GM18520 (cell line): ENCODE results near the gene ATP5F1E.
A peak's percentile ranks its signal among the peaks of the same experiment; 100 is the strongest.

Source experiments
- ATAC-seq: cut with Tn5 transposase; IDR thresholded peaks from one replicate; pipeline ENCODE4 v1.9.1; 2021; ENCODE audit not compliant: unreplicated experiment

ATP5F1E gene

DNA sequence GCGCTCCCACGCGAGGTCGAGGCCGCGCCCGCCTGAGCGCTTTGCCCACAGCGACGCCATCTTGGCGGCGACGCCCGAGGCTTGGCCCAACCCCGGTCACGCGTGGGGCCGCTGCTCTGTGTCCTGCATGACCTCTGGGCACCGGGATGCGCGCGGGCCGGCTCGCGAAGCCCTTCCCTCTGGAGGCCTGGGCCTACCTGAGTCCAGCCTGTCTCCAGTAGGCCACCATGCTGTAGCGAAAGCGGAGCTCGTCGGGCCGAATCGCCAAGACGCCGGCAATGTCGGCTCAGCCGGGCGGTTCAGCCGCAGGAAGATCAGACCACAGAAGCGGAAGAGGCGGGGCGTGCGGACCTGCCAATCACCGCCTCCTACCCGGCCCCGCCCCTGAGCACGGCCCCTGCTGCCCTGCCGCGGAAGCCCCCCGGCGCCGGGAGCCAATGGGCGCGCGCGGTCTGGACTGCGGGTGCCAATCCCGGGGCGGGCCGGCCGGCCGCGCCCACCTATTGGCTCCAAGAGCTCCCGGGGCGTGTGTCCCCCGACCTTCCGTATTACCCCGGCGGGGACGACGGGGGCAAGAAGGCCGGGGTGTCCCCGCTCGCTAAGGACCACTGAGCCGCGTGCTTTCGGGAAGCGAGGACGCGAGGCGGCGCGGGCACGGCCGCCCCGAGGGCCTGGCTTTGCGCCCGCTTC, at the start of gene ATP5F1E:
TSS of gene ATP5F1E (minus strand) at position 313 of the 690 bp plus-strand sequence. CDS start at position 229, 84 bp downstream.
- peak; percentile 91 for ATAC-seq

DNA sequence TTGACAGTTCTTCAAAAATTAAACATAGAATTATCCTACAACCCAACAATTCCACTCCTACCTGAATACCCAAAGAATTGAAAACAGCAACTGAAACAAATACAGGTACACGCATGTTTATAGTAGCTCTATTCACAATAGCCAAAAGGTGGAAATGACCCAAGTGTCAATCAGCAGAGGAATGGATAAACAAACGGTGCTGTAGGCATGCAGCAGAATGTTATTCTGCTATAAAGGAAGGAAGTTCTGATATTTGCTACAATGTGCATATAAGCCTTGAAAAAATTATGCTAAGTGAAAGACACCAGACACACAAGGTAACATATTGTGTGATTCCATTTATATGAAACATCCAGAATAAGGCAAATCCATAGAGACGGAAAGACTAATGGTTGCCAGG, 48.9 kb upstream of the ATP5F1E start:
- no peak for ATAC-seq

DNA sequence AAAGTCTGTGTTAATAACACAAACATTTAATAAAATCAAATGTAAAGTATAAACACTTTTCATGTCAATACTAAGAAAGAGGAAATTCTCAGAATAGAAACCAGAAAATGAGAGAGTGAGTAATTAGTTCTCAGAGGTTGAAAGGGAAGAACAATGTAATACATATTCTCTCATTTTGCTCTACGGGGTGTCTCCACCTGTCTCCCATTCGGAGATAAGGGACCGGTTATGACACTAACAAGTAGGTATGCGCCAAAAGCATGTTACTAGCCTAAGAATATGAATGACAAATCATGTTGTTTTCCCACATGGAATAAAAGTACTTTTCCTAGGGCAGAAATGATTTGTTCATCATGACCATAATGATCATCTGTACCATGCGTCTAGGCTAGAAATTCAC, 46.1 kb upstream of the ATP5F1E start:
- ATAC-seq = no peak

DNA sequence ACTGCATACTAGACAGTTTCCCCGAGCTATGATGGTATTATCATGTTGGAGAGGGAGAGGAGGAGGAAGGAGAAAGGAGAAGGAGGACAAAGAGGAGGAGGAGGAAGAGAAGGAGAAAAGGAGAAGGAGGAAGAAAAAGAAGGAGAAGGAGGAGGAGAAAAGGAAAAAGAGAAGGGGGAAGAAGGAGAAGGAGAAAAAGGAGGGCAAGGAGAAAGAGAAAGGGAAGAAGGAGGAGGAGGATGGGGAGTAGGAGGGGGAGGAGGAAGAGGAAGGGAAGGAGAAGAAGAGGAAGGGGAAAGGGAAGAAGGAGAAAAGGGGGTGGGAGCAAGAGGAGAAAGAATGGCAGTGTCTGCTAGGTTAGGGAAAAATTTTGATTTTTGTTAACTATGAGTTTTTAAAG, 45.6 kb upstream of the ATP5F1E start:
- no peak for ATAC-seq

DNA sequence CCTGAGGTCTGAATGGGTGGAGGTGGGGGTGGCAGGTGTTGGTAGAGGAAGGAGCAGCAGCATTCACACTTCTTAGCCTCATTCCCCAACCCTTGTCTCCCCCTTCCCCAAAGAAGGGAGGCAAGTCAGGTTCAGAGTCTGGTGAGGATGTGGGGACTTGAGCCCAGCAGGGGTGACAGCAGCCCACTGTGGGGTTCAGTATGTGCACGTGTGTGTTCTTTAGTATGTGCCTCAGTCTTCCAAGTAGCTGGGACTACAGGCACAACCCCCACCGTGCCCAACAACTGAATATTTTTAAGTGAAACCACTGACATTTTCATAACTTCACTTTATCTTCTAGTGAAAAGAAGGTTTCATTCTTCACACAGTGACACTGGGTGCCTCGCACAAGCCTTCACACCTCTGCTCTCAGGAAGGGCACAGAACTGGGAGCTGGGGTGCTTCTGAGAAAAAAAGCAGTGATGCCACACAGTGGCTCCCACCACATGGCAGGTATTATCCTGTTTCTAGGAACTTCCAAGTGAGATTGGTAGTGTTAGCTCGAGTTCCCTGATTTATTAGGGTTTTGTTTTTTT, 43.9 kb upstream of the ATP5F1E start:
- no peak for ATAC-seq

DNA sequence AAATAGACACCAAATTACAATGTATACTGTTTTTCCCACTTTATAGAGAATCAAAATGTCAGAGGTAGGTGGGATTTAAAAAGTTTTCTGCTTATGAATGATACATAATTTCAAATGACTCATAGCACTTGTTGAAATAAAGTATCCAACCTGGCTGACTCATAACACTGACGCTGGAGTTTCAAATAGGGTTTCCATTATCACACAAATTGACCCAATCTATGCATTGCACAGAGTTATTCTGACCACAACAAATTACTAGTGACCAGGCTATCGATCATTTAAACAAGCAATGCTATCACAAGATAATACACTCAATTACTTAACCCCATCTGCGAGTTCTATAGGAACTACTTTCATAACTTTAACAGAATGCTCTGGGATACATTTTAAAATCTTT, 42.3 kb upstream of the ATP5F1E start:
- ATAC-seq = no peak

DNA sequence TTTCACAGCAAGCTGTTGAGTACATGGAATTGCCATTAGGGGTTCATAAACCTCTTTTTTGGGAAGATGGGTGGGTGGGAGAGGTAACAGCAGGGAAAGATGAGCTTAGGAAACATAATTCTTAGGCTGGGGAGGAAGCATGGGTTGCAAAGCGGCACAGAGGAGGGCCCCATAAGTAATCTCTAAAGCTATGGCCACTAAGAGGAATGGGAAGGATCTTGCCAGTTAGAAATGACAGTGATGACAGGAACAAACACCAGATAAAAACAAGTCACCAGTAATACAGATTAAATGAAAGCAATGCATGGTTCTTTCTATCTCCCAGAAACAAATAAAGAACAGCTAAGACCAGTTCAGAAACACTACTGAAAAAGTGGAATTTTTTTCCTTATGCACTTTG, 41.4 kb upstream of the ATP5F1E start:
- no peak for ATAC-seq

DNA sequence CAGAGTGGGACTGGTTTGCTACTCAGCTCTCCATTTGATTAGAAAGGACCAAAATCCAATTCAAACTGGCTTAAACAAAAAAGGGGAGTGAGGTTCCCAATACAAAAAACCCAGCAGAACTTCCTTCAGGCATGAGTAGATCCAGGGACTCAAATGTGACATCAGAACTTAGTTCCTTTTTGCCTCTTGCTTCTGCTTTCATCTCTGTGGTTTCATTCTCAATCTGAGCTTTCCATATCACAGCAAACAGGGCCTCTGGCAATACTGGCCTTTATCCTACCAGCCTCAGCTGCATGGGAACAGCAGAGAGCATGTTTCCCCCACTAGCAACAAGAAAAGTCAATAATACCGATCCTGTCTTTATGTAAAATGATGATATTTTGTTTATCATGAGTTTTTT, 39.1 kb upstream of the ATP5F1E start:
- ATAC-seq = no peak

DNA sequence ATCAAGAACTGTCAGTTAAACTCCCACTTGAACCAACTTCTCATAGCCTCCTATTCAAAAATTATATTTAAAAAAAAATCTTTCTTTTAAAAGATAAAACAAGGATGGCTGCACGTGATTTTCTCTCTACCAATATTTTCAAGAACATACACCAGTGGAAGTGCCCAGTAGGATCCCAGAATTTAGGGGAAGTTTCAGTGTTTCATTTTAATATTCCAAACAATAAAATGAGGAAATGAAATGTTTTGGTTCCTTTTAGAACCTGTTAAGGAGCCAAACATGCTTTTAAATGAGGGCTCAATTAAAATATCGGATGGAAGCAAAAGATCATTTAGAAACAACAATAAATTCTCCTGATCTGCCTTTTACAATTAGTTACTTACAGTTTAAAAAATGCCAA, 36.9 kb upstream of the ATP5F1E start:
- ATAC-seq = no peak

DNA sequence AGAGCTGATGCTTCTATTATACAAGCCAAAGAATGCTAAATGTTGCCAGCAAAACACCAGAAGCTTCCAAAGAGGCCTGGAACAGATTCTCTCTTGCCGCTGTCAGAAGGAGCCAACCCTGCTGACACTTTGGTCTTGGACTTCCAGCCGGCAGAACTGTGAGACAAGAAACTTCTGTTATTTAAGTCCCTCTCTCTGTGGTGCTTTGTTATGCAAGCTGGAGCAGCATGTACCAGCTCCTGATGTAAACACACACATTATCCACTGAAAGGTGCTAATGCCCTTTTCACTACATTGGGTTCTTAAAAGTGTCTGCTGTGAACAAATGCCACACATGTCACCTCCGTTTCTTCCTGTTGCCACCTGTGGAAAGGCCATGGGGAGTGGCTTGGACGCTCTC, 36.4 kb upstream of the ATP5F1E start:
- no peak for ATAC-seq

DNA sequence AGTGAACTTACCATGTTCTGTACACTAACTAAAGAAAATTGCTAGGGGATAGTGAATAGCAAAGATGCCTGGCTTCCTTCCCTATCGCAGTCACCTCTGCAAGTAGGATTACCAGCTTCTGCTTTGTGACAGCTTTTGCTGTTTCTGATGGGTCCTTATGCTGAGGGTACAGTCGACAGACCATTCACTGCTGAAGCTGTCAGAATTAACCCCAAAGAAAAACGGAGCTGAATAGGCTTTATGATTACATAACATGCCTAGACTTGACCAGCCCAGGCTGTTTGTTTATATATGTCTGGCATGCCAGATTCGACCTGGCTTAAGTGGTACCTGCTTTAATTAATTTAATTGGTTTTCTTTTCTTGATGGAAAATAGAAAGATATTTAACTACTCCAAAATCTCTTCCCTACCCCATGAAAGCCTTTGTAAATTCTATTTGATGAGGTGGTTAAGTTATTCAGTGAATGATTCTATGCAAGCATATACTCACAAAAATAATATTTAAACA, 32.1 kb upstream of the ATP5F1E start:
- no peak for ATAC-seq

DNA sequence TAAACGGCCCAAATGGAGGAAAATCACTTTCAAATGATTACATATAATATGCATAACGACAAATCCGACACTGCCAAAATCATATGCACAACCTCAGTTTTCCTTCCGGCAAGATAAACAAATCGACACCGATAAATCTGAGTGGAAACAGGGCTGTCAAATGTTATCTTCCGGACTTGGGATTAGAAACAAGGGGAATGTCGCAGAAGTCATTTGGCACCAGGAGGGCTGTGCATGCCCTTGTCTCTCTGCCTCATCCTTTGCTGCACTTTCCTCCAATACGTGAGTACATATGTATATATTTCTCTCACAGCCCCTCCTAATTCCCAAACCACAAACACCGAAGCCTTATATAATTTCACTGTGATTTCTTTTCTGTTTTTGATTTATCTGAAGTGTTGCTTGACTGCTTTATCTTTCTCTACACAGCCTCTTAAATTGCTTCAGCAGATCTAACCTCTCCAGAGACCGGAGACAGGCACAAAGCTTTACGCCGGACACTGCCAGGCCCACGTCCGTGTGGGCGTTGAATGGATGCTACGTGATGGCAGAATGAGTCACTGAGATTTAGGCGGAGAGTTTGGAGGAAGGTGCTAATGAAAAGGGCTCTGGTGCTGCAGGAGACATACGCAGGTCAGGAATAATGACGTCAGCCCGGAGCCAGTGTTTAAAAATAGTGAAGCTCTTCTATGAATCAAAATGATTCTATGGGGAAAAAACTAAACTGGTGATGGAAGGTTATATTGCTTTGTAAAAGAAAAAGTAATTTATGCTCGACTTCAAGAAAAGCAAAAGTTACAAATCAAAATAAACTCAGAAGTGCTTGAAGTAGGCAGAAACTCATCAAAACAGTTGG, 31.5 kb upstream of the ATP5F1E start:
- ATAC-seq = no peak

DNA sequence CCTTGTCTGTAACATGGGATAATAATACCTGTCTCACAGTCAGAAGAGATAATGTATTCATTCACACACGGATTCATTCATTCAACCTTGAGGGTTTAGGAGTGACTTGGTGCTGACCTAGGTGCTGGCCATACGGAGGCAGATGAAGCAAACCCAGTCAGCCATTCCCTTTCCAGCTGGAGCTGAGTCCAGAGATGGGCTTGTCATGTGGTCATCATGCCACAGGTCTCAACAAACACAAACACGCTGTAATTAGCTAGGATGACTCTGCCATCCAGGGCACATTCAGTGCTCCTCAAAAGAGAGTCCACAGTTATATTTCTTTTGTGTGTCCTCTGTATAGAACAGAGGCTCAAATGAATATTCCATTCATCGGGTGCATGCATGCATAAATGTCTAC, 29.9 kb upstream of the ATP5F1E start:
- no peak for ATAC-seq

DNA sequence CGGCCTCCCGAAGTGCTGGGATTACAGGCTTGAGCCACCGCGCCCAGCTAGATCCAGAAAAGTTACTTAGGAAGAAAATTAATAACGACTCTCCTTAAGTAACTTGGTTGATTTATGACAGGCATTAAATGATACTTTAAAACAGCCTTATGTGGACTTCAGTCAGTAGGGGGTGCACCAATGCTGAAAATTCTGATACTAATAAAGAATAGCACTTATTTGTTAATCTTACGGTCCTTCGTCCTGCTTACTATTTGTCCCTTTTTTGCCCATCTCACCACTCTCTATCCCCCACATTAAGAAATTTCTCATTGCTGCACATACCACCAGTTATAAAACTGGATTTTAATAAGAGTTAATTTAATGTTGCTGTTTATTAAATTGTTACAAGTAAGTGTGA, 23.2 kb upstream of the ATP5F1E start:
- ATAC-seq = no peak

DNA sequence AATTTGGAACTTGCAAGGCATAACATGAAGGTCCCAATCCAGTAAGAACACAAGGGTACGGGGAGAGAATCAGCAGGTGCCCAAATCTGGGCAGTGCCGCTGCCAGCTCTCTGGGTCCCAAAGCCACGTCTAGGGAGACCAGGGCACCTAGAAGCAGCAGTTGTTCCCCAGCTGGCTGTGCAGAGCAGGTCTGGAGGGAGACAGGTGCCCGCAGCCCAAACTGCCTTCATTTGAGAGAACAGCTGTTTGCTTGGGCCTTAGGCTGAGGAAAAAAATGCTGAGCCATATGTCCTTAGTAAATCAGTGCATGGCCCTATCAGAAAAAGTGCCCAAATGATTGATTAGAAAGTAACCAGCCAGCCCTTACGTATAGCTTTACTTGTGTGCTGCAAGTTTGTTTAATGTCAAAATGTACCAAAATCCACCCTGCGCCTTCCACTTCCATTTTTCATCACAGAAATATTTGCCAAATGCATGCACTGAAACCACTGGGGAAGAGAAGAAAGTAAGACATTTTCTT, 19.6 kb upstream of the ATP5F1E start:
- no peak for ATAC-seq

DNA sequence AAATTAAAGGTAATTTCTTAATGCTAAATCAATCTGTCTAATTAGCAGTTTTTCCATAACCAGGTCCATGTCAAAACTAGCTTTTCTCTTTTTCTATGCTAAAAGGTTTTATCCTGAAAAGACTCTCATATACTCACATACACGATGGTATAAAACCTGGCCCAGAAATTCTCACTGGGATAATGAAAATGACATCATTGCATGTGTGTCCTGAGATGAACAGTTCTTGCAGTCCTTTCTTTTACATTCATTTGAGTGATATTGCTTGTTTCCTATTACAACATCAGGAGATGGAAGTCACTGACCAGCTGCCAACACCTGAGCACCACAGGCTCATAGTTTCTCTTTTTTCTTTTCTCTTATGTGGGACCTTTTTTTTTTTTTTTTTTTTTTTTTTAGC, 18.3 kb upstream of the ATP5F1E start:
- no peak for ATAC-seq

DNA sequence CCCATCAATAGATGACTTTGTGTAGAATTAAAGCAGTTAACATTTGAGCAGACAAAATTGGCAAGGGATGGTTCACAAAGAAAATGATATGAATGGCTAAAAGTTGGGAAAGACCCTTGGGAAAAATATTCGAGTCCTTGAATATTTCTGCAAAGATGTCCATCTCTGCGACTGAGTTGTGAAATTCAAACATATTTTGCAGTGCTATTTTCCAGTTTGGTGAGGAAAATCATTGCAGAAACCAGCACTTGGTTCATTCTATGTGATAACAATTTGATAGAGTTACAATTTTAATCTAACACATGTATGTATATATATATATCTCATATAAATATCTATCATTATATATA, 16.5 kb upstream of the ATP5F1E start:
- no peak for ATAC-seq

DNA sequence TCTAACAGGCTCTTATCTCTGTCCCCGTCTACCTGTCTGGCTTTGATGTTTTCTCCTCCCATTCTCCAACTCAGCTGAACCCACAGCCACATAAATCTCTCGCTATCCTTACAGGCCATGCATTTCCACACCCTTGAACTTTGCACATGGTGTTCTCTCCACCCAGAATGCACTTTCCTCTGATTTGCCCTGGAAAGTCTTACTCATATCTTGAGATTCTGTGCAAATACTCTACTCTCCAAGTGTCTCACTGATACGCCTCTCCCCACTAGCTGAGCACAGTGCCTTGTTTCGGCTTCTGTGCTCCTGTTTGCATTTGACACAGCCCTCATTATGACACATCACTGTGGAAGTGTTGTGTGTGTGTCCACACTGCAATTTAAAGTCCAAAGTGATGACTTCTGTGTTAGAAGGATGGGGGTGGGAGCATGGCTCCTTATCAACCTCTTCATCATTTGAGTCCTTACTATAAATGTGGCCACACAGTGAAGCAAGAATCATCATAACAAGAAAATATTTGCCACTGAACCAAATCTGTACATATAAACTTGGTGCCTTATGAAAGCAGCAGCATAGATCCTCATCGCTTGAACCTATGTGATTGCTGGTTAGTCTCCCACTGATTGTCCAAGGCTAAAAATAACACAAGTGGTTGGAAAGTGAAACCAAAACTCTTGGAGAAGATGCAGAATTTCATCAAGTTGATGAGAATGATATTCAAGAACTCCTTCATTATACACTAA, 16.0 kb upstream of the ATP5F1E start:
- no peak for ATAC-seq

DNA sequence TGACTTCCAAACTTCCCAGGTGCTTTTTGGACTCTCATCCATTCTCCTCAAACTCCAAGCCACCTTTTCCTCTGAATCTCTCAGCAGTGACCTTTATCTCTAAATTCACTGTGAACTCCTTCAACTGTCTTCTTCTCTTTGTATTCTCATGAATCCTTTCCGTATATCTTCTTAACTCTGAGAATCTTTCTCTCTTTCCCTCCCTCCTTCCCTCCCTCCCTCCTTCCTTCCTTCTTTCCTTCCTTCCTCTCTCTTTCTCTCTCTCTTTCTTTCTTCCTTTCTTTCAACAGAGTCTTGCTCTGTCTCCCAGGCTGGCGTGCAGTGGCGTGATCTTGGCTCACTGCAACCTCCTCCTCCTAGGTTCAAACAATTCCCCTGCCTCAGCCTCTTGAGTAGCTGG, 14.7 kb upstream of the ATP5F1E start:
- ATAC-seq = no peak

DNA sequence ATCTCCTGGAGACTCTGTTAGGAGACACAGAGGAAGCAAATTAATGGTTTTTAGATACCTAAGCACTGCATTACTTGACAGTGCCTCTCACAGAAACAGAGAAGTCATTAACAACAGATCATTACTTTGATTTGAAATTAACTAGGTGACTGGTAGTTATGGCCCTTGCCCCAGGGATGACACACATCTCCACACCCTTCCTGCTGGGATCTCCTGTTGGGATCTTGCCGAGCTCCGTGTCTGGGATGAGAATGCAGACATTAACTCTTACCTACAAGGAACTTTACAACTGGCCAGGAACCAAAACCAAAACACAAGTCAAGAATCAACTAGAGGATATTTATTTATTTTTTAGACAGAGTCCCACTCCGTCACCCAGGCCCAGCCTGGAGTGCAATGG, 12.7 kb upstream of the ATP5F1E start:
- no peak for ATAC-seq

DNA sequence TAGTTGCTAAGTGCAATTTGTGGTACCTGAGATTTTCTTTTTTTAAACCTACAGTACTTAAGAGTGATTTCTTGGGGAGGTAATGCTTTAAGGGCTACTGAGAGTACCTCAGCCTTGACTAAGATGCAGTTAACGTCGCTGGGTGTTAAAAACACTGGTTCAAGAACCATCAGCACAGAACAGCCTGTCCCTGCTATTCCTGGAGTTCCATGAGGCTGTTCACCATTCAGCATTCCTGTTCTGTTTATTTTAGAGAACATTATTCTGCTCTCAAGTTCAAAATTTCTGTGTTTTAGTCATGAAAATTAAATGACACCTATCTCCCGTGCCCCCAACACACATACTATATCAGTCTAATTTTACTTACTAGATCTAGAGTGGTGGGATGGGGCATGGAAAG, 12.2 kb upstream of the ATP5F1E start:
- no peak for ATAC-seq
